HepG2 (cell line): ENCODE results near the gene ABCC3. TPM values are rescaled to one million over a fixed set of nuclear protein-coding genes. Genes with fewer than 3 reads are reported as not detected.
A peak's percentile ranks its signal among the peaks of the same experiment; 100 is the strongest.

Source experiments
- ATF1 ChIP-seq: IDR thresholded peaks from 2 replicates; pipeline ENCODE4 v1.6.1; 2016; ENCODE audit warnings: mild to moderate bottlenecking, control low read depth
- ATF7-NPFF ChIP-seq: sonication (generic); formaldehyde crosslinking; IDR thresholded peaks from 2 replicates; pipeline ENCODE4 v1.8.1; 2023; ENCODE audit warnings: mild to moderate bottlenecking, low read depth, missing genetic modification reagents, moderate library complexity
- ERF ChIP-seq: IDR thresholded peaks from 2 replicates; pipeline ENCODE4 v1.6.1; 2018; ENCODE audit warnings: missing biosample characterization, missing genetic modification reagents
- HNF4A ChIP-seq: sonication (generic); formaldehyde crosslinking; IDR thresholded peaks from 2 replicates; pipeline ENCODE4 v1.4.0; 2020; ENCODE audit warnings: missing genetic modification reagents
- KDM1A ChIP-seq: IDR thresholded peaks from 2 replicates; pipeline ENCODE4 v1.6.1; 2016; ENCODE audit warnings: missing compliant biosample characterization
- KLF16 ChIP-seq, 2 experiments: sonication (generic) in 1 of 2; formaldehyde crosslinking in 1 of 2; IDR thresholded peaks; 2 replicates each; pipeline versions ENCODE4 v1.6.1 to v1.8.0; 2016 to 2023; ENCODE audit warnings: missing genetic modification reagents in 2 of 2, missing compliant biosample characterization in 1 of 2
- MIXL1 ChIP-seq: IDR thresholded peaks from 2 replicates; pipeline ENCODE4 v1.6.1; 2016
- MLLT10 ChIP-seq: sonication (generic); formaldehyde crosslinking; IDR thresholded peaks from 2 replicates; pipeline ENCODE4 v1.4.0; 2020; ENCODE audit warnings: missing genetic modification reagents
- NFE2L2 ChIP-seq: fragments of 150-350 bp; IDR thresholded peaks from 2 replicates; pipeline ENCODE4 v1.6.1; 2014; ENCODE audit warnings: low read length
- PCBP2 ChIP-seq: fragments of 200-400 bp; formaldehyde crosslinking; optimal IDR thresholded peaks from 2 replicates; pipeline ENCODE3; 2018; ENCODE audit warnings: low read length, low read depth; ENCODE audit not compliant: poor library complexity, severe bottlenecking
- REL ChIP-seq: sonication (generic); formaldehyde crosslinking; conservative IDR thresholded peaks from 2 replicates; pipeline ENCODE4 v1.8.0; 2022; ENCODE audit warnings: mild to moderate bottlenecking, missing genetic modification reagents, moderate library complexity
- SAFB2 ChIP-seq: sonication (generic); formaldehyde crosslinking; IDR thresholded peaks from 2 replicates; pipeline ENCODE4 v1.5.1; 2020; ENCODE audit warnings: missing genetic modification reagents, low read depth, mild to moderate bottlenecking, borderline replicate concordance
- SETDB1 ChIP-seq: sonication (generic); formaldehyde crosslinking; IDR thresholded peaks from 2 replicates; pipeline ENCODE4 v1.5.1; 2020; ENCODE audit warnings: missing genetic modification reagents, mild to moderate bottlenecking, borderline replicate concordance
- TSC22D2 ChIP-seq: sonication (generic); formaldehyde crosslinking; IDR thresholded peaks from 2 replicates; pipeline ENCODE4 v1.5.1; 2020; ENCODE audit warnings: missing genetic modification reagents, mild to moderate bottlenecking, borderline replicate concordance
- ZFP36L1 ChIP-seq: sonication (generic); formaldehyde crosslinking; IDR thresholded peaks from 2 replicates; pipeline ENCODE4 v1.8.0; 2022; ENCODE audit warnings: mild to moderate bottlenecking, missing genetic modification reagents, moderate library complexity
- ZFP82 ChIP-seq: sonication (generic); formaldehyde crosslinking; IDR thresholded peaks from 2 replicates; pipeline ENCODE4 v1.5.1; 2020; ENCODE audit warnings: mild to moderate bottlenecking, missing genetic modification reagents, borderline replicate concordance
- ZNF121 ChIP-seq: sonication (generic); formaldehyde crosslinking; IDR thresholded peaks from 2 replicates; pipeline ENCODE4 v1.5.0; 2020; ENCODE audit warnings: mild to moderate bottlenecking, missing genetic modification reagents
- ZNF543 ChIP-seq: sonication (generic); formaldehyde crosslinking; IDR thresholded peaks from 2 replicates; pipeline ENCODE4 v1.4.0; 2020; ENCODE audit warnings: mild to moderate bottlenecking, missing genetic modification reagents
- ZNF766 ChIP-seq: sonication (generic); formaldehyde crosslinking; IDR thresholded peaks from 2 replicates; pipeline ENCODE4 v1.5.0; 2020; ENCODE audit warnings: missing genetic modification reagents, borderline replicate concordance
- polyA plus RNA-seq, 8 experiments: library from polyadenylated mRNA; depleted of rRNA in 3 of 8; stranded (reverse) in 7 of 8; unstranded in 1 of 8; fragments of >200 nt; fragmentation: Illumina TruSeq in 4 of 8; extraction: Trizol in 4 of 8; gene quantifications; 2 replicates each; pipeline versions ENCODE4 v1.2.1 to v1.2.3, GENCODE V29; 2011 to 2016; ENCODE audit warnings: low read depth in 4 of 8, missing spikeins in 1 of 8, mixed read lengths in 1 of 8; ENCODE audit not compliant: insufficient read depth in 1 of 8
- total RNA-seq, 5 experiments: library from RNA; depleted of rRNA; stranded (reverse); fragments of >200 nt; fragmentation: Illumina TruSeq; extraction: Trizol; gene quantifications; 2 replicates each; pipeline ENCODE4 v1.2.3, GENCODE V29; 2016; ENCODE audit warnings: low read depth in 1 of 5
- TF ChIP-seq, protein P1 (sequence below): sonication (generic); formaldehyde crosslinking; IDR thresholded peaks from 2 replicates; pipeline ENCODE4 v1.9.0; 2021; ENCODE audit warnings: missing genetic modification reagents, mild to moderate bottlenecking, borderline replicate concordance
- TF ChIP-seq, protein P2 (sequence below): IDR thresholded peaks from 2 replicates; pipeline ENCODE4 v1.6.1; 2018; ENCODE audit warnings: missing genetic modification reagents, mild to moderate bottlenecking, missing compliant biosample characterization
- TF ChIP-seq, protein P3 (sequence below): sonication (generic); formaldehyde crosslinking; IDR thresholded peaks from 2 replicates; pipeline ENCODE4 v1.5.0; 2020; ENCODE audit warnings: mild to moderate bottlenecking, low read depth, missing genetic modification reagents, borderline replicate concordance
- TF ChIP-seq, protein P4 (sequence below): sonication (generic); formaldehyde crosslinking; IDR thresholded peaks from 2 replicates; pipeline ENCODE4 v1.8.0; 2022; ENCODE audit warnings: missing genetic modification reagents, mild to moderate bottlenecking, borderline replicate concordance
- TF ChIP-seq, protein P5 (sequence below): sonication (generic); formaldehyde crosslinking; IDR thresholded peaks from 2 replicates; pipeline ENCODE4 v1.4.0; 2020; ENCODE audit warnings: missing genetic modification reagents

ABCC3 gene
- total and polyA plus RNA-seq, 2 of the 13 experiments (the other 11 are each of a cell fraction or from before 2014, with no cell fraction given), result 25.2 to 50.7 TPM

DNA sequence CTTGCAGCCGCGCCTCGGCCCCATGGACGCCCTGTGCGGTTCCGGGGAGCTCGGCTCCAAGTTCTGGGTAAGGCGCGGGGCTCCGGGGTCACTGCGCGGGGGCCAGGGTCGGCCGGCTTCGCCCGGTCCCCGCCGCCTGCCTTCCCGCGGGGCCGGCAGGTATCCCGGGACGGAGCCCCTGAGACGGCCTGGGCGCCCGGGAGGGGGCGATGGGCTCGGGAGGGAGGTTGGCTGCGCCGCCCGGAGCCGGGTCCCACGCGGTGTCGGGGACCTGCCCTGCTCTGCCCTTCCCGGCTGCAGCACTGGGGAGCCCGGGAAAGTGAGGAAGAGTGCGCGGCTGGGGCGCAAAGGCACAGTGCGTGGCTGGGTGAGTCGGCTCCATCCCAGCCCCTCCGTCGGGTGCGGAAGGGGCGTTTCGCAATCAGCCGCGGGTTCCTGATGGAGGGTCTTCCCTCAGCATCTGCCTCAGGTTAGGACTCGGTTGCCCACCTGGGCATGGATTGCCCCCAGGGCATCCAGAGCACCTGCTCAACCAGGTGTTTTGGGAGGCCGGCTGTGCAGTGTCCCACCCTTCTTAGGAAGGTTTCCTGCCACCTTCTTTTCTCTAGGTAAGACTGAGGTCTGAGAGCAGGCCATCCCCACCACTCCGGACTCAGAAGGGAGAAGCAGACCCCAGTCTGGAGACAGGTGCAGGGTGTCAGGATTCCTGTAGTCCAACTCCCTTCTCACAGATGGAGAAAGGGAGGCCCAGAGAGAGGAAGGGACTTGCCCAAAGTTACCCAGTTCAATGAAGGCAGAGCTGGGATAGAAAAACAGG is 442 bp downstream of the ABCC3 start (continued):
- no peak; the same call in 1 of the 2 replicates for TF ChIP-seq KDM1A (CRISPR knock-in tag)
- TF ChIP-seq ERF (CRISPR knock-in tag), result no peak
- TF ChIP-seq NFE2L2, result no peak
- TF ChIP-seq MLLT10 (CRISPR knock-in tag), result no peak
- no peak for TF ChIP-seq MIXL1 (CRISPR knock-in tag)
- no peak for TF ChIP-seq ATF7-NPFF
- 0 out of 2 replicates have a peak, but pooled peaks have one; percentile 22 for TF ChIP-seq HNF4A
- no peak for TF ChIP-seq SAFB2 (CRISPR knock-in tag)
- TF ChIP-seq, protein P1, sequence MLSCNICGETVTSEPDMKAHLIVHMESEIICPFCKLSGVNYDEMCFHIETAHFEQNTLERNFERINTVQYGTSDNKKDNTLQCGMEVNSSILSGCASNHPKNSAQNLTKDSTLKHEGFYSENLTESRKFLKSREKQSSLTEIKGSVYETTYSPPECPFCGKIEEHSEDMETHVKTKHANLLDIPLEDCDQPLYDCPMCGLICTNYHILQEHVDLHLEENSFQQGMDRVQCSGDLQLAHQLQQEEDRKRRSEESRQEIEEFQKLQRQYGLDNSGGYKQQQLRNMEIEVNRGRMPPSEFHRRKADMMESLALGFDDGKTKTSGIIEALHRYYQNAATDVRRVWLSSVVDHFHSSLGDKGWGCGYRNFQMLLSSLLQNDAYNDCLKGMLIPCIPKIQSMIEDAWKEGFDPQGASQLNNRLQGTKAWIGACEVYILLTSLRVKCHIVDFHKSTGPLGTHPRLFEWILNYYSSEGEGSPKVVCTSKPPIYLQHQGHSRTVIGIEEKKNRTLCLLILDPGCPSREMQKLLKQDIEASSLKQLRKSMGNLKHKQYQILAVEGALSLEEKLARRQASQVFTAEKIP (CRISPR knock-in tag), result no peak
- 0 out of 2 replicates have a peak, but pooled peaks have one; percentile 40 for TF ChIP-seq ZFP82
- no peak for TF ChIP-seq ZNF121 (CRISPR knock-in tag)
- no peak for TF ChIP-seq ZNF543 (CRISPR knock-in tag)
- TF ChIP-seq, protein P2, sequence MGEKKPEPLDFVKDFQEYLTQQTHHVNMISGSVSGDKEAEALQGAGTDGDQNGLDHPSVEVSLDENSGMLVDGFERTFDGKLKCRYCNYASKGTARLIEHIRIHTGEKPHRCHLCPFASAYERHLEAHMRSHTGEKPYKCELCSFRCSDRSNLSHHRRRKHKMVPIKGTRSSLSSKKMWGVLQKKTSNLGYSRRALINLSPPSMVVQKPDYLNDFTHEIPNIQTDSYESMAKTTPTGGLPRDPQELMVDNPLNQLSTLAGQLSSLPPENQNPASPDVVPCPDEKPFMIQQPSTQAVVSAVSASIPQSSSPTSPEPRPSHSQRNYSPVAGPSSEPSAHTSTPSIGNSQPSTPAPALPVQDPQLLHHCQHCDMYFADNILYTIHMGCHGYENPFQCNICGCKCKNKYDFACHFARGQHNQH, result no peak
- TF ChIP-seq, protein P3, sequence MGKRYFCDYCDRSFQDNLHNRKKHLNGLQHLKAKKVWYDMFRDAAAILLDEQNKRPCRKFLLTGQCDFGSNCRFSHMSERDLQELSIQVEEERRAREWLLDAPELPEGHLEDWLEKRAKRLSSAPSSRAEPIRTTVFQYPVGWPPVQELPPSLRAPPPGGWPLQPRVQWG (CRISPR knock-in tag), result no peak
- no peak for TF ChIP-seq TSC22D2
- TF ChIP-seq, protein P4, sequence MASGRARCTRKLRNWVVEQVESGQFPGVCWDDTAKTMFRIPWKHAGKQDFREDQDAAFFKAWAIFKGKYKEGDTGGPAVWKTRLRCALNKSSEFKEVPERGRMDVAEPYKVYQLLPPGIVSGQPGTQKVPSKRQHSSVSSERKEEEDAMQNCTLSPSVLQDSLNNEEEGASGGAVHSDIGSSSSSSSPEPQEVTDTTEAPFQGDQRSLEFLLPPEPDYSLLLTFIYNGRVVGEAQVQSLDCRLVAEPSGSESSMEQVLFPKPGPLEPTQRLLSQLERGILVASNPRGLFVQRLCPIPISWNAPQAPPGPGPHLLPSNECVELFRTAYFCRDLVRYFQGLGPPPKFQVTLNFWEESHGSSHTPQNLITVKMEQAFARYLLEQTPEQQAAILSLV (CRISPR knock-in tag), result peak; percentile 59; the same call in 1 of the 2 replicates
- no peak for TF ChIP-seq PCBP2
- no peak for TF ChIP-seq ATF1 (CRISPR knock-in tag)
- TF ChIP-seq, protein P5, sequence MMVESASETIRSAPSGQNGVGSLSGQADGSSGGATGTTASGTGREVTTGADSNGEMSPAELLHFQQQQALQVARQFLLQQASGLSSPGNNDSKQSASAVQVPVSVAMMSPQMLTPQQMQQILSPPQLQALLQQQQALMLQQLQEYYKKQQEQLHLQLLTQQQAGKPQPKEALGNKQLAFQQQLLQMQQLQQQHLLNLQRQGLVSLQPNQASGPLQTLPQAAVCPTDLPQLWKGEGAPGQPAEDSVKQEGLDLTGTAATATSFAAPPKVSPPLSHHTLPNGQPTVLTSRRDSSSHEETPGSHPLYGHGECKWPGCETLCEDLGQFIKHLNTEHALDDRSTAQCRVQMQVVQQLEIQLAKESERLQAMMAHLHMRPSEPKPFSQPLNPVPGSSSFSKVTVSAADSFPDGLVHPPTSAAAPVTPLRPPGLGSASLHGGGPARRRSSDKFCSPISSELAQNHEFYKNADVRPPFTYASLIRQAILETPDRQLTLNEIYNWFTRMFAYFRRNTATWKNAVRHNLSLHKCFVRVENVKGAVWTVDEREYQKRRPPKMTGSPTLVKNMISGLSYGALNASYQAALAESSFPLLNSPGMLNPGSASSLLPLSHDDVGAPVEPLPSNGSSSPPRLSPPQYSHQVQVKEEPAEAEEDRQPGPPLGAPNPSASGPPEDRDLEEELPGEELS (CRISPR knock-in tag), result no peak
- TF ChIP-seq REL (CRISPR knock-in tag), result no peak
- TF ChIP-seq ZNF766 (CRISPR knock-in tag), result no peak
- no peak for TF ChIP-seq KLF16 (CRISPR knock-in tag; IDR thresholded peaks at IDR 0.05)
- TF ChIP-seq ZFP36L1 (CRISPR knock-in tag), result 0 out of 2 replicates have a peak, but pooled peaks have one; percentile 51
- TF ChIP-seq SETDB1, result no peak
